NAMALWA (cell line): ENCODE results near the gene MXRA8.

Experiments
- DNase-seq: peaks from one replicate; pipeline ENCODE4 v3.0.0-alpha.2; 2015; ENCODE audit warnings: low spot score

Gene MXRA8

DNA sequence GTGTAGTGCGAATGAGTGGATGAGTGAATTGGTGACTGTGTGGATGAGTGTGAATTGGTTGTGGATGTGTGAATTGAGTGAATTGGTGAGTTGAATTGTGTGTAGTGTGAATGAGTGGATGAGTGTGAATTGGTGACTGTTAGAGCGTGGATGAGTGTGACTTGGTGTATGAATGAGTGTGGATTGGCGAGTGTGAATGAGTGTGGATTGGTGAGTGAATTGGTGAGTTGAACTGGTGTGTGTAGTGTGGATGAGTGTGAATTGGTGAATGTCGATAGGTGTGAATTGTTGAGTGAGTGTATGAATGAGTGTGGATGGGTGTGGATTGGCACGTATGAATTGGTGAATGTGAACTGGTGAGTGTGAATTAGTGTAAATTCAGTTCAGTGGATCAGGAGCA is 9.0 kb upstream of the MXRA8 start:
- DNase-seq, result no peak

DNA sequence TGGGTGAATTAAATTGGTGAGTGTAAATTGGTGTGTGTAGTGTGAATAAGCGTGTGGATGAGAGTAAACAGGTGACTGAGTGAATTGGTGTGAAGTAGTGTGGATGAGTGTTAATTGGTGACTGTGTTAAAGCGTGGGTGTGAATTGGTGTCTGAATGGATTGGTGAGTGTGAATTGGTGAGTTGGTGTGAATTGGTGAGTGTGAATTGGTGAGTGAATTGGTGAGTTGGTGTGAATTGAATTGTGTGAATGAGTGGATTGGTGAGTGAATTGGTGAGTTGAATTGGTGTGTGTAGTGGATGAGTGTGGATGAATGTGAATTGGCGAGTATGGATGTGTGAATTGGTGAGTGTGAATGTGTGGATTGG is 8.3 kb upstream of the MXRA8 start:
- DNase-seq, result no peak

DNA sequence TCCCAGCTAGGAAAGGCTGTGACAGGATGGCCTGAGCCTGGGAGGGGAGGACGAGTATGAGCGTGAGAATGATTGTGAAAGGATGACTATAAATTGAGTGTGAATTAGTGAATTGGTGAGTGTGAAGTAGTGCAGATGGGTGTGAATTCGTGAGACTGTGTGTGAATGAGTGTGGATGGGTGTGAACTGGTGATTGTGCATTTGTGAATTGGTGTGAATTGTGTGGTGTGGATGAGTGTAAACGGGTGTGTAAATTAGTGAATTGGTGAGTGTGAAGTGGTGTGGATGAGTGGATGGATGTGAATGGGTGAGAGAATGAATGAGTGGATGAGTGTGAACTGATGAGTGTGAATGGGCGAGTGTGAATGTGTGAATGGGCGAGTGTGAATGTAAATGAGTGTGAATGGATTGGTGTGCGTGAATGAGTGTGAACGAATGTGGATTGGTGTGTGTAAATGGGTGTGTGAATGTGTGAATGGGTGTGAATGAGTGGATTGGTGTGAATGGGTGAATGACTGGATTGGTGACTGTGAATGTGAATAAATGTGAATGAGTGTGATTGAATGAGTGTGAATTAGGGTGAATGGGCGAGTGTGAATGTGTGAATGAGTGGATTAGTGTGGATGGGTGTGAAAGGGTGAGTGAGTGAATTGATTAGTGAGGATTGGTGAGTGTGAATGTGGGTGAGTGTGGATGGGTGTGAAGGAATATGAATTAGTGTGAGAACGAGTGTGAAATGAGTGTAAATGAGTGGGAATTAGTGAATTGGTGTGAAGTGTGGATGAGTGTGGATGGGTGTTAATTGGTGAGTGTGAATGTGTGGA is 7.7 kb upstream of the MXRA8 start:
- no peak for DNase-seq

DNA sequence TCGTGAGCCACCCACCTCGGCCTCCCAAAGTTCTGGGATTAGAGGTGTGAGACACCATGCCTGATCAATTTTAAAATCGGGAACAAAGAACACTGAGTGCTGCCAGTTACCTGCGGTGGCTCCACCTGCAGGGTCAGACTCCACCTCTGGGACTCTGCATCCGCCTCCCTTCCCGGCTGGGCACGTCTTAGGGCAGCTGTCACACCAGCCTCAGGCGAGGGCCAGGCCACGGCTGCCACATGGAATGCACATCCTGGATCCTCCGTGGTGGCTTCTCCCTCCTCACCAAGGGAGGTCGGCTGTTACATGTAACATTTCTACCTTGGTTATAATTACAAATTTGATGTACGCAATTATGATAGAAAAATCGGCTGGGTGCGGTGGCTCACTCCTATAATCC is 5.9 kb upstream of the MXRA8 start:
- no peak for DNase-seq

DNA sequence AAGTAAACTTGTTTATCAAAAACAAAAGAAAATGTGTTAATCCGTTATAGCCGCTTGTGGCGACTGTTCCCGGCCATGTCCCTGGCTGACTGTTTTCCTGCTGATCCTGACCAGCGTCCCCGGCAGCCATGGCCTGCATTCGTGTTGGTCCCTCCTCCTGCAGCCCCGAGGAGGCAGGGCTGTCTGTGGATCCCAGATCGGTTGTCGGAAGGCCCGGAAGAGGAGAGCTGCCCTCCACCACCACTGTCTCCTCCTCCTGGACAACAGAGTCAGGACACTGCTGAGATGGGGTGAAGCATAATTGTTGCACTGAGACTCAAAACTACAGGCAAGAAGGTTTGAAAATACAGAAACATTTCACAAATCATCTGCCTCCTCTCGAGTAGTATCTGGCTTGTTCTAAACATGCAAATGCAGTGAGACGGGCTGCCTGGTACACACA is 3.6 kb upstream of the MXRA8 start:
- no peak for DNase-seq

DNA sequence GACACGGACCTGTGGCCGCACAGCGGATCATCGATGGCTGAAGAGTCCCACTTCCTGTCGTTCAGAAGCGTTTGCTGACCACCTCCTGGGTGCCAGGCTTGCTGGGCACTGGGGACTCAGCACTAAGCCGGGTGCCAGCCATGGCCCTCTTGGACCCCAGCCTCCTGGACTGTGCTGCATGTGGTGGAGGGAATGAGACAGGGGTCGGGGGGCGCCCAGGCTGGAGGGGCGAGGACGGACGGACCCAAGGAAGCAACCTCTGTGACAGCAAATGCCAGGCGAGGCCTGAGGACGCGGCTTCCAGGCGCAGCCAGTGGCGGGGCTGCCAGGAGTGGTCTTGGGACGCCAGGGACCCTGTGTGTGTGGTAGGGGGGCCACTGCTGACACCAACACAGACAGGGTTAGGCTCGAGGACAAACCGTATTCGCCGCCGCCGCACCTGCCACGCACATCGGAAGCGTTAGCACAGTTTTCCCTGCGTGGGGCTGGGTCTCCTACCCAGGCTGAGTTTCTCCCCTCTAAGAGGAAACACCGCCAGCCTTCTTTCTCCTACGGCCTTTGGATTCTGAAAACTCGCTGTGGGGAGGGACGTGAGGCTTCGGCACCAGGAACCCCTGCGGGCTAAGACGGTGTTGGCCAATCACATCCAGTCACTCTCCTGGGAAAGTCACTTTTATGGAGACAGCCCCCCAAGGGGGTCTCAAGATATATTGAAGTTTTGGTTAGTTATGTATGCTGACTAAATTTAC is 3.1 kb upstream of the MXRA8 start:
- no peak for DNase-seq

DNA sequence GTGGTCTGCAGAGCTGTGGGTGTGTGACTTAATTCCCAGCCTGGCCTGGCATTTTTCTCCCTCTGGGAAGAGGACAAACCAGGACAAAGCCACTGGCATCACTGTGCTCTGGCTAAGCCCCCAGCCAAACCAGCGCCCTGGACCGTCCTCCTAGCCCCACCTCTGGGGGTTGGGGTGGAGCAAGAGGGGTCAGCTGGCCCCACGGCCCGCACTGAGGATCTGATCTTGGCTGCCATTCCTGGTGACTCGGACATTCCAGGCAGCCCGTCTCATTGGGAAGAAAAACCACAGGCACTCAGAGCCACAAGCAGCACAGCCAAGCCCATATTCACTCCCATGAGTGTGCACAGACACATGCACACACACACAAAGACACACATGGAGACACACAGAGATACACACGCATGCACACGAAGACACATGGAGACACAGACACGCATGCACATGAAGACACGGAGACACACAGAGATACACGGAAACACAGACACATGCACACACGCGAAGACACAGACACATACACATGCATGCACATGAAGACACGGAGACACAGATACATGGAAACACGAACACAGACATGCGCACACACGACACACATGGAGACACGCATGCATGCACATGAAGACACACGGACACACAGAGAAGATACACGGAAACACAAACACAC is 2.3 kb upstream of the MXRA8 start:
- no peak for DNase-seq

DNA sequence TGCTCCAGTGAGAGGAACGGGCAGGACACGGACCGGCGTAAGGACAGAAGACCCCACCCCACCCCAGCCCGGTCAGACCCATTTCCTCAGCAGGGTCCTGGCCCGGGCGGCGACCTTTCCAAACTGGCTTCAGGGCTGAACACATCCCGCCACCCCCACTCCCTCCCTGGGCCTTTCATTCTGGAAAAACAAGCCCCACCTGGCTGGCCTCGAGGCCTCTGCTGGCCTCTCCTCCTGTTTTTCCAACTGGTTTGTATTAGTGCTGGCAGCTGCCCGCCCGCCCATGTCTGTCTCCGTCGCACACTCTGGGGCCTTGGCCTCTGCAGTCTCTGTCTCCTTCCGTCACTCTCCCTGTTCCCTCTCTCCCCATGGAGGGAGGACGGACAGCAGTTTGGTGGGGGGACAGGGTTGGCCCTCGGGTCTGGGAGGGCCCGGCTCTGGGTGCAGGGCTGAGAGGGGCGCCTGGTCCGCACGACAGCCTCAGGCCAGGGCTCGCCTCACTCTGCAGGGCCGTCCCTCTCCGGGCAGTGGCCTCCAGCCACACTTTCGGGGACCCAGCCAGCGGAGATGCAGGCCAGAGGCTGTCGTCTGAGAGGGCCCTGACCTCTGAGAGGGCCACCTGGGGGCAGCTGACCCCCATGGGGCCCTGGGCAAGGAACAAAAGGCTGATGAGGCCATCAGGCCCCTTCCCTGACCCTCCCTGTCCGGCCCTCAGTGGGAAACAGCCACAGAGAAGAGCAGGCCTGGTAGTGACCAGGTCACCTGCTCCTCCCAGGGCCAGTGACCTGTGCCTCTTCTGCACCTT is 1.5 kb upstream of the MXRA8 start:
- DNase-seq, result no peak

DNA sequence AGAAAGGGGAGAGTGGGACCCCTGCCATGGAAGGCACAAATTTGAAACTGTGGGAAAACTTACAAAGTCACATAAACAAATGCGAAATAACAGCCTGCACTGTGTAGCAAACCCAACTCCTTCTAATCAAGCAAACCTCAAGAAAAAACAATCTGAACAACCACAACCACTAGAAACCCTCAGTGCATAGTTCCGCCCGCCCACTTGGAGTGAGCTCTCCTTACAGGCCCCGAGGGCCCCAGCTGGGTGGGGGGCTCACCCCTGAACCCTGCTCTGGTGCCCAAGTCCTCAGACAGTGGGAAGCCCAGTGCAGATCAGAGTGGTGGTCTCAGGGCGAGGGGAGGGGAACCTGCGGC is 931 bp upstream of the MXRA8 start:
- no peak for DNase-seq

DNA sequence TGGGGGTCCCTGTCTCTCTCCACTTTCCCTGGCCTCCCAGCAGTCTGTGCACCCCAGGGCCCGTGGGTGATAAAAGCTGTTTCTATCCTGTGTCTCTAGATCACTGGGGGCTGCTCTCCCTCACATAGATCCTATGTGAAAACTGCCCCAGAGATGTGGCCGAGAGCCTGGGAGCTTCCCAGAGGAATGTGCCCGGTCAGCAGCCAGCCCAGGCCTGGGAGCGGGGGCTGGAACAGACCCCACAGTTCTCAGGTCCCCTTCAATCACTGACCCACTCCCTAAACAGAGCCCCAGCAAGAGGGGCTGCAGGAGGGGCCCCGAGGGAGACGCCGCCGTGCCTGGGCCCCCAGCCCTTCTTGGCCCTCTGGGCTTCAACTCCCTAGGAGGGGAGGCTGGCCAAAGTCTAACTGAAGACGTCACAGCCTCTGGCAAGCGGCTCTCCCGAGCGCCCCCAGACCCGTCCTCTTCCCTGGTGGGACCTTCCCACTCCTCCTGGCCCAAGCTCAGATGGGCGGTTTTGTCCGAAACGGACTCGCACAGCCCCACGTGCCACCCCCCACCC is 403 bp downstream of the MXRA8 start:
- DNase-seq, result no peak

DNA sequence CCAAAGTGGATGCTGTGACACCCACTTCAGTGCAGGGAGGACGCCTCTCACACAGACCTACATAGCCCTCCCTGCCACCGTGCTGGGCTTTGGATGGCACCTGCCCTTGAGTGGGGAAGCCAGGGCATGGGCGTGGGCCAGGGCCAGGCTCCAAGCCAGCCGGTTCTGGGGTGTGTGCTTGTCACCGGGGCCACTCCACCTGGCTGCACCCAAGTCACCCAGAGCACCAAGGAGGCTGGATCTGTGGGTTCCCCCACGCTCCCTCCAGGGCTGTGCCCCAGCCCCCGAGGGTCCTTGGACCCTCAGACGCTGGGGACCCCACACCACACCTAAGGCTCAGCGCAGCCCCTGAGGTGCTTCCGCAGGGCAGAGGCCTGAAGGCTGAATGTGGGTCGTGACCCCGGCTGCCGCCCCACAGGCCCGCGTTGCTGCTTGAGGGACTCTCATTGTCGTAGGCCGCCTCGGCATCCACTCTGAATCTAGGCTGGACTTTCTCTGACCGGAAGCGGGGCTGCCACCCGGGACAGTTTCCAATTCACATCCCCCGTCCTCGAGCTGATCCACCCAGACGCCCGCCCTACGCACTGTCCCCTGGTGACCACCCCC is 1.5 kb downstream of the MXRA8 start:
- peak; percentile 43 for DNase-seq

DNA sequence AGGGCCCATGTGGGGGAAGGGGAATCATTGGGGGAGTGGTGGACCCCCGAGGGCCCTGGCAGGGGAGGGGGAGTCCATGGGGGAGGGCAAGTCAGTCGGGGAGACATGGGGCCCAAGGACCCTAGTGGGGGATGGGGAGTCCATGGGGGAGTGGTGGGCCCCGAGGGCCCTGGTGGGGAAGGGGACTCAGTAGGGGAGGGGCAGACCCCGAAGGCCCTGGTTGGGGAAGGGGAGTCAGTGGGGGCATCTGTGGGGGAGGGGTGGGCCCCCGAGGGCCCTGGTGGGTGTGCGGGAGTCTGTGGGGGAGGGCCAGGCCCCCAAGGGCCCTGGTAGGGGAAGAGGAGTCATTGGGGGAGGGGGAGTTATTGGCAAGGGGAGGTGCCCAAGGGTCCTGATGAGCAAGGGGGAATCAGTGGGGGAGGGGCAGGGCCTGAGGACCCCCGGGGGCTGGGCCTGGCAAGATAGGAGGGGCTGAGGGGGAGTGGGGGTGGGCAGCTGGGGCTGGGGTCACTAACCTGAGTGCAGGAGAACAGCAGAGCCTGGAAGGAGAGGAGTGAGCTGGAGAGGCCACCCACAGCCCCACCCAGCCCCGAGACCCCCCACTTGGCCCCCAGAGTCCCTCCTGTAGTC is 2.1 kb downstream of the MXRA8 start:
- DNase-seq, result no peak

DNA sequence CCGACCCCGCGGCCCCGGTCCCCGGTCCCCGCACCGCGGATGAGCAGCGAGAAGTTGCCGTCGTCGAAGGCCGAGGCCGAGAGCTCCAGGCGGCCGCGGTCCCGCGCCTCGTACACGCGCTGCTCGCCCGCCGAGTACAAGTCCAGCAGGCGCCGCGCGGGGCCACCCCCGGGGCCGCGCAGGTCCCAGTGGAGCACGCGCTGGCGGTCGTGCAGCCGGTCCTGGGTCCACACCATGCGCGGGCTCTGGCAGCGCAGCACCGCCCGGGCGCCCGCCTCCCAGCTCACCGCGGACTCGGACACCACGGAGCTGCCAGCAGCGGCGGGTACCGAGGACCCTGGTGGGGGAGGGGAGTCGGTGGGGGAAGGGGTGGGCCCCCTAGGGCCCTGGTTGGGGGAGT is 2.9 kb downstream of the MXRA8 start:
- no peak for DNase-seq

DNA sequence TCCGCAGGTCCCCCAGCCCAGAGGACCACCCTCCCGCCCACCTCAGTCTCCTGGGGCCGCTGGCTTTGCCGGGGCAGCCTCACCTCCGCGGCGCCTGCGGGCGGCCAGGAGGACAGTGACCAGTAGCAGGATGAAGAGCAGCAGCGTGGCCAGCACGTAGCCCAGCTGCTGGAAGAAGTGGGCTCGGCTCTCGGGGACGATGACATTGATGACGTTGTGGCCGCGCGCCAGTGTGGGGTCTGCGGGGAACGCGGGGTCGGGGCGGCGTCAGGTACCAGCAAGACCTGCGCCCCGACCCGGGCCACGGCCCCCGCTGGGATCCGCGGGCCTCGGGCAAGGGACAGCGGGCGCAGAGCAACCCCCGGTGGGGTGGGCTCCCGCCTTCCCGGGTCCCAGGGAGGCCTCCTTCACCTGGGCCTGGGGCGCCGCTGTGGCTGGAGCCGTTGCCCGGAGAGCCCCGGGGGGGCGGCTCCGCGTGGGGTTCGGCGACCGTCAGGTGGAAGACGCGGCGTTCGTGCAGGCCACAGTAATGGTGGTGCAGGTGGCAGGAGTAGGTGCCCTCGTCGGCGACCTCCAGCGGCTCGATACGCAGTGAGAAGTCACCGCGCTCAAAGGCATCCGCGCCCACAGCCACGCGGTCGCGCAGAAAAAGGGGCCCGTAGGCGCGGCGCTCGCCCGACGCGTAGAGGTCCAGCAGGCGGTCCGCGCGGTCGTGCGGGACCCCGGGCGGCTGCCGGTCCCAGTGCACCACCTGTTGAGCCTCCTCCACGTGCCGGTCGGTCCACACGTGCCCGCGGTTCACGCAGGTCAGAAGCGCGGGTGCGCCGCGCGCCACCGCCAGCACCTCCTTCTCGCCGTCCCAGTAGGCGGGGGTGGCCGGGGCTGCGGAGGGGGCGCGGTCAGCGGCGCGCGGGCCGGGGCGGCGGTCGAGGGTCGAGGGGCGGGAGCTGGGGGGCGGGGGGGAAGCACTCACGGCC is 3.8 kb downstream of the MXRA8 start:
- no peak for DNase-seq

DNA sequence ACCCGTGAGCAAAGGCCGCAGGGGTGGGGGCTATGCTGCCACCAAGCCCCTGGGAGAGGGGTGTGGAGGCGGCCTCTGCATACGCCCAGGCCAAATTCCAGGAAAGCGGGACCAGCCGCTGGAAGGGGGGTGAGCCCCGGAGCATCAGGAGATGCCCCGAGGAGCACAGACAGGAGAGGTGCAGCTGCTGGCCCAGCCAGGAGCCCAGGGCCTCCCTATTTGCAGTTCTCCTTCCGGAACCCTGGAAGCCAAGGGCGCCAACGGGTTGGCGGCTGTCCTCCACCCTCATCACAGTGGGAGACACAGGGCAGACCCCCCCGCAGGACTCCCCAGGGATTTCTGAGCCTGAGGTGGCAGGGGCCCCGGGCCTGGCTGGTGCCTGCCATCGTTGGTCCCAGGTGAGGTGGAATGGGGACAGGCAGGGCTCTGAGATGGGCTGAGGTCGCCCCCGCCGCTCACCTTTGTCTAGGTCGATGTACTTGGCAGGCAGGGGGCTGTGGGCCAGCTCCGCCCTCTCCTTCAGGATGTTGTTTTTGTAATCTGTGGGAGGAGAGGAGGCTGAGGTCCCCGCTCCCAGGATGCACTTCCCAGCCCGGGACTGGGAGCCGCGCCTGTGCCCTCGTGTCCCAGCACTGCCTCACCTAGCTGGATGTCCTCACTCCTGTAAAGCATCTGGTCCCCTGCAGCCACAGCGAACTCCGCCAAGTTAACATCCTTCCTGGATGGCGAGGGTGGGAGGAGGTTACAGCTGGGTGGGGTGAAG is 4.8 kb downstream of the MXRA8 start:
- DNase-seq, result no peak

DNA sequence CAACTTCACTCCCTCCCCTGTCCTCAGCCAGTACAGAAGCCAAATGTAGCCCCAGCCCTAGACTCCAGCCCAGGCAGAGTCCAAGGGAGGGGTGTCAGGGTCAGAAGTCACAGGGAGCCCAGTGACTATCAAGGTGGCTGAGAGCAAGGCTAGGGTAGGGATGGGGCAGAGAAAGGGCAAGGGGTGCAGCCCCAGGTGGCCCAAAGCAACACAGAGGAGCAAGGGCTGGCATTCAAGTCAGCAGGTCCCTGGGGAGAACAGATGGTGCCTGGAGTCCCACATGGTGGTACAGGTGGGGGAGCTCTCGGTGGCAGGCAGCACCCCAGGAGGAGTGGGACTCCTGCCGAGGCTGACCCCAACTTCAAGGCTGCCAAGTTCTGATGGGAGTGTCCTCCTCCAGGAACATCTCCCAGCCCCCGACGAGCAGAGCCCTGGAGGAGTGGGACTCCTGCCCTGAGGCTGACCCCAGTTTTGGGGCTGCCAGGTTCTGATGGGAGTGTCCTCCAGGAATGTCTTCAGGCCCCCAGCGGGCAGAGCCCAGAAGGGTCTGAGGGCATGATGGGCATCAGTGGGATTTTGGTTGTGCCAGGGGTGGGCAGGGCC is 5.5 kb downstream of the MXRA8 start:
- DNase-seq, result peak; percentile 91

DNA sequence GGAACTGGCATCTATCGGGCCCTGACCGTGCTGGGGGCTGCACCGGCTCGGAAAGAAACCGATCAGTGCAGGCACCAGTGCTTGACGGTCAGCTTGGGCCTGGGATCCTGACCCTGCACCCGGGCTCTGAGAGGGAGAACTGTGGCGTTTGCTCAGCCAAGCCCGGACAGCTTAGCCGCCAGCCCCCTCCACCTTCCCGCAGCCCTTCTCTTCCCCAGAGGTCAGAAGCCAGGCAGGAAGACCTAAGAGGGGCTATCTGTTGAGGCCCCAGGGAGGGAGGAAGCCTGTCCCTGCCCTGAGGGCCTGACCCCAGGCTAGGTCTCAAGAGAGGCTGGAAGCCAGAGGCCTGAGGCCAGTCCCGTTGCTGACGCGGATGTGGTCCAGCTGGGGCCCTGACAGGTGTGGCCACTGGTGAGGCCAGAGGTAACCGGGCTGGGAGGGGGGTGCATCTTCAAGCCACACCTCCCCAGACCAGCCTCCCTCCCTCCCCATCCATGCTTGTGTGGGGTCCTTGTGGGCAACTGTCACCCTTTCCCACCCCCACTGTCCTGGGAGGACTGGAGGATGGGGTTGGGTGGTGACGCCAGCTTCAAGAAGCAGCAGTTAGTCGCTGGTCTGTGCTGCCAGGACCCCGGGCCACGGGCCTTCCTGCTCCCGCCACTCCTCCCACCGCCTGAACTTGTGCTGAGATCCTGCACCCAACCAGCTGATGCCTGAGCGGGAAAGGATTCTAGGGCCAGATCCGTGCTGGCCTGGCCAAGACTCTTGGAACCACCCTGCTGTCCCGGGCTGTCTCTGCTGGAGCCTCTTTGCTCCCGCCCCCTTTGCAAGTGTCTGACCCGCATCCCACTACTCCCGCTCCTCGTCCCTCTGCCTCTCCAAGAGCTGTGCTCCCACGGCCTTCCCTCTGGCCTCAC is 6.6 kb downstream of the MXRA8 start:
- DNase-seq, result no peak
